GM12878 (cell line): Measurements from ENCODE around the gene PHLDA2.

Experiments
- CHD2 ChIP-seq: IDR thresholded peaks from 2 replicates; pipeline ENCODE4 v1.6.1; 2011; ENCODE audit warnings: low read depth, low read length, improper control_type of control experiment, borderline replicate concordance
- ESRRA ChIP-seq: IDR thresholded peaks from 2 replicates; pipeline ENCODE4 v1.6.1; 2012; ENCODE audit warnings: mild to moderate bottlenecking, low read length, improper control_type of control experiment
- EZH2 ChIP-seq: IDR thresholded peaks from 2 replicates; pipeline ENCODE4 v1.6.1; 2012; ENCODE audit warnings: low read depth, mild to moderate bottlenecking, control low read depth, inconsistent platforms, low read length, borderline replicate concordance; ENCODE audit not compliant: control insufficient read depth
- FOXK2 ChIP-seq: fragments of 450-650 bp; IDR thresholded peaks from 2 replicates; pipeline ENCODE4 v1.6.1; 2017; ENCODE audit warnings: mild to moderate bottlenecking, moderate library complexity
- NR2C1 ChIP-seq: fragments of 450-650 bp; IDR thresholded peaks from 2 replicates; pipeline ENCODE4 v1.6.1; 2017; ENCODE audit warnings: antibody characterized with exemption, mild to moderate bottlenecking, moderate library complexity
- TF ChIP-seq, protein P1 (sequence below), 3 experiments: IDR thresholded peaks in 2 of 3; conservative IDR thresholded peaks in 1 of 3; 2 replicates each; pipeline ENCODE4 v1.5.1; 2011; ENCODE audit warnings: low read depth in 3 of 3, low read length in 3 of 3, mild to moderate bottlenecking in 3 of 3, control low read depth in 2 of 3, moderate library complexity in 2 of 3, inconsistent platforms in 1 of 3, mixed read lengths in 1 of 3; ENCODE audit not compliant: control insufficient read depth in 2 of 3, insufficient read depth in 1 of 3; ENCODE audit errors: extremely low read depth in 1 of 3

DNA sequence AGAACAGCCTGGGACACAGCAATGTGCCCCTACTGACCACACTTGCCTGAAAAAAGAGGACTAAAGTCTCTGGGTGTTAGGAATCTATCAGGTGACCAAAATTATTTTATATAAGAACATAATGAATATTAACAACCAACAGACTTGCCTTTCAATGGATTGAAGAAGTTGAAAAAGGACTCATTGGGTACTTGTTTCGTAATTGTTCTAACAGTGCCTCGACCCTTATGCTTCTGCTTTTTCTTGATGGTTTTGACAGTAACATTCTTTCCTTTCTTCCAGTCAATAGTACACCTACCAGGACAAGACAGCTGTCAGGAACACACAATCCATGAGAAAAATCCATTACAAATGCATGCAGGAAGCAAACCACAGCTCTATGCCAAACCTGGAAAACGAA is 29.0 kb upstream of the PHLDA2 start:
- TF ChIP-seq FOXK2 (no peak), NR2C1 (no peak), CHD2 (no peak), ESRRA (no peak), EZH2 (no peak)
- TF ChIP-seq, protein P1, sequence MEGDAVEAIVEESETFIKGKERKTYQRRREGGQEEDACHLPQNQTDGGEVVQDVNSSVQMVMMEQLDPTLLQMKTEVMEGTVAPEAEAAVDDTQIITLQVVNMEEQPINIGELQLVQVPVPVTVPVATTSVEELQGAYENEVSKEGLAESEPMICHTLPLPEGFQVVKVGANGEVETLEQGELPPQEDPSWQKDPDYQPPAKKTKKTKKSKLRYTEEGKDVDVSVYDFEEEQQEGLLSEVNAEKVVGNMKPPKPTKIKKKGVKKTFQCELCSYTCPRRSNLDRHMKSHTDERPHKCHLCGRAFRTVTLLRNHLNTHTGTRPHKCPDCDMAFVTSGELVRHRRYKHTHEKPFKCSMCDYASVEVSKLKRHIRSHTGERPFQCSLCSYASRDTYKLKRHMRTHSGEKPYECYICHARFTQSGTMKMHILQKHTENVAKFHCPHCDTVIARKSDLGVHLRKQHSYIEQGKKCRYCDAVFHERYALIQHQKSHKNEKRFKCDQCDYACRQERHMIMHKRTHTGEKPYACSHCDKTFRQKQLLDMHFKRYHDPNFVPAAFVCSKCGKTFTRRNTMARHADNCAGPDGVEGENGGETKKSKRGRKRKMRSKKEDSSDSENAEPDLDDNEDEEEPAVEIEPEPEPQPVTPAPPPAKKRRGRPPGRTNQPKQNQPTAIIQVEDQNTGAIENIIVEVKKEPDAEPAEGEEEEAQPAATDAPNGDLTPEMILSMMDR (IDR thresholded peaks at IDR 0.05 in 2 of 3, conservative IDR thresholded peaks at IDR 0.05 in 1 of 3; ENCODE audit: control insufficient read depth in 2 of 3, extremely low read depth in 1 of 3, insufficient read depth in 1 of 3, low read depth in 3 of 3, low read length in 3 of 3) = no peak
